IgD-negative memory B cell (primary cell): ENCODE data around the gene ZDHHC8. TPM values are rescaled to one million over a fixed set of nuclear protein-coding genes. Genes with fewer than 3 reads are reported as not detected.

ENCODE experiments used
- H3K27ac Mint-ChIP-seq, 3 donors: one replicate each; pipeline ENCODE4 v1.8.0; 2020 to 2022; ENCODE audit warnings: mild to moderate bottlenecking in 3 of 3, mixed read lengths in 3 of 3, moderate library complexity in 1 of 3
- H3K27me3 Mint-ChIP-seq: one replicate; pipeline ENCODE4 v1.8.0; 2021; ENCODE audit warnings: mixed read lengths
- H3K36me3 Mint-ChIP-seq: one replicate; pipeline ENCODE4 v1.8.0; 2020; ENCODE audit warnings: mild to moderate bottlenecking, mixed read lengths
- H3K4me1 Mint-ChIP-seq, 3 donors: one replicate each; pipeline ENCODE4 v1.8.0; 2020 to 2022; ENCODE audit warnings: mixed read lengths in 3 of 3, mild to moderate bottlenecking in 1 of 3
- H3K4me3 Mint-ChIP-seq, 4 donors: one replicate each; pipeline ENCODE4 v1.8.0; 2020 to 2022; ENCODE audit warnings: mild to moderate bottlenecking in 4 of 4, mixed read lengths in 4 of 4, moderate library complexity in 3 of 4
- H3K9me3 Mint-ChIP-seq, 3 donors: one replicate each; pipeline ENCODE4 v1.8.0; 2020 to 2021; ENCODE audit warnings: mixed read lengths in 3 of 3, mild to moderate bottlenecking in 1 of 3
- polyA plus RNA-seq: library from polyadenylated mRNA; unstranded; fragments of 300-500 nt; fragmentation: Illumina TruSeq; gene quantifications from one replicate; pipeline ENCODE4 v1.2.3, GENCODE V29; 2021

The ZDHHC8 gene
- polyA plus RNA-seq, 1 donor from 2014 or later = 4.2 TPM

GRCh38 chr22:20138417-20138738, 6.8 kb downstream of the ZDHHC8 start:
- H3K4me1 Mint-ChIP-seq = peaks cover 4 to 11% (median 6%) of the 10 kb centered on the region in 3 donors
- H3K36me3 Mint-ChIP-seq = no peaks in the 10 kb centered on the region
- H3K9me3 Mint-ChIP-seq = no peaks in the 10 kb centered on the region
- peak overlapping the region in 1 of 4 donors; percentile 49 for H3K4me3 Mint-ChIP-seq
- no peaks in the 10 kb centered on the region for H3K27me3 Mint-ChIP-seq
- no peak overlapping the region for H3K27ac Mint-ChIP-seq

GRCh38 chr22:20138868-20139267, 7.3 kb downstream of the ZDHHC8 start:
- H3K4me1 Mint-ChIP-seq = peaks cover 4 to 11% (median 6%) of the 10 kb centered on the region in 3 donors
- no peak overlapping the region for H3K4me3 Mint-ChIP-seq
- H3K27me3 Mint-ChIP-seq = no peaks in the 10 kb centered on the region
- H3K9me3 Mint-ChIP-seq = no peaks in the 10 kb centered on the region
- no peaks in the 10 kb centered on the region for H3K36me3 Mint-ChIP-seq
- H3K27ac Mint-ChIP-seq = no peak overlapping the region

GRCh38 chr22:20139391-20140106, 7.9 kb downstream of the ZDHHC8 start:
- Mint-ChIP-seq H3K9me3 (no peaks in the 10 kb centered on the region), H3K27ac (no peak overlapping the region)

GRCh38 chr22:20140107-20140445, 8.5 kb downstream of the ZDHHC8 start:
- Mint-ChIP-seq H3K9me3 (no peaks in the 10 kb centered on the region), H3K36me3 (no peaks in the 10 kb centered on the region), H3K4me1 (peaks cover 0 to 6% (median 6%) of the 10 kb centered on the region in 3 donors), H3K27ac (no peak overlapping the region), H3K27me3 (no peaks in the 10 kb centered on the region), H3K4me3 (no peak overlapping the region)

More at GRCh38 chr22:20139391-20140106, 7.9 kb downstream of the ZDHHC8 start:
- Mint-ChIP-seq H3K27me3 (no peaks in the 10 kb centered on the region), H3K36me3 (no peaks in the 10 kb centered on the region), H3K4me3 (no peak overlapping the region), H3K4me1 (peaks cover 1 to 7% (median 6%) of the 10 kb centered on the region in 3 donors)

- Mint-ChIP-seq H3K27ac (no peak overlapping the region), H3K4me3 (no peak overlapping the region), H3K27me3 (no peaks in the 10 kb centered on the region), H3K9me3 (no peaks in the 10 kb centered on the region), H3K36me3 (no peaks in the 10 kb centered on the region), H3K4me1 (peaks cover 0 to 6% (median 5%) of the 10 kb centered on the region in 3 donors)
Observed at GRCh38 chr22:20140521-20140964, 8.9 kb downstream of the ZDHHC8 start.

GRCh38 chr22:20141186-20142077, 9.8 kb downstream of the ZDHHC8 start:
- peaks cover 0 to 5% (median 2%) of the 10 kb centered on the region in 3 donors for H3K4me1 Mint-ChIP-seq
- no peaks in the 10 kb centered on the region for H3K9me3 Mint-ChIP-seq
- no peak overlapping the region for H3K27ac Mint-ChIP-seq
- no peaks in the 10 kb centered on the region for H3K36me3 Mint-ChIP-seq
- no peaks in the 10 kb centered on the region for H3K27me3 Mint-ChIP-seq
- H3K4me3 Mint-ChIP-seq = no peak overlapping the region

GRCh38 chr22:20142711-20143621, 11.4 kb downstream of the ZDHHC8 start:
- Mint-ChIP-seq H3K27ac (no peak overlapping the region), H3K36me3 (no peaks in the 10 kb centered on the region), H3K9me3 (no peaks in the 10 kb centered on the region), H3K4me1 (peaks cover 0 to 3% (median 0%) of the 10 kb centered on the region in 3 donors), H3K4me3 (no peak overlapping the region), H3K27me3 (no peaks in the 10 kb centered on the region)

- no peak overlapping the region for H3K27ac Mint-ChIP-seq
- no peaks in the 10 kb centered on the region for H3K36me3 Mint-ChIP-seq
- no peak overlapping the region for H3K4me3 Mint-ChIP-seq
- H3K4me1 Mint-ChIP-seq = peaks cover 0 to 3% (median 0%) of the 10 kb centered on the region in 3 donors
- no peaks in the 10 kb centered on the region for H3K9me3 Mint-ChIP-seq
- no peaks in the 10 kb centered on the region for H3K27me3 Mint-ChIP-seq
Observed at GRCh38 chr22:20143883-20144665, 12.5 kb downstream of the ZDHHC8 start.

- H3K27me3 Mint-ChIP-seq = no peaks in the 10 kb centered on the region
- H3K4me3 Mint-ChIP-seq = no peak overlapping the region
- no peaks in the 10 kb centered on the region for H3K9me3 Mint-ChIP-seq
- no peak overlapping the region for H3K27ac Mint-ChIP-seq
- H3K36me3 Mint-ChIP-seq = no peaks in the 10 kb centered on the region
- peaks cover 0 to 3% (median 0%) of the 10 kb centered on the region in 3 donors for H3K4me1 Mint-ChIP-seq
Observed at GRCh38 chr22:20145206-20145831, 13.7 kb downstream of the ZDHHC8 start.

GRCh38 chr22:20145832-20146223, 14.2 kb downstream of the ZDHHC8 start:
- no peak overlapping the region for H3K4me3 Mint-ChIP-seq
- no peaks in the 10 kb centered on the region for H3K9me3 Mint-ChIP-seq
- no peaks in the 10 kb centered on the region for H3K36me3 Mint-ChIP-seq
- no peaks in the 10 kb centered on the region for H3K27me3 Mint-ChIP-seq
- no peak overlapping the region for H3K27ac Mint-ChIP-seq
- peaks cover 0 to 3% (median 0%) of the 10 kb centered on the region in 3 donors for H3K4me1 Mint-ChIP-seq

- H3K4me3 Mint-ChIP-seq = no peak overlapping the region
Observed at GRCh38 chr22:20146777-20147176, 15.2 kb downstream of the ZDHHC8 start.

GRCh38 chr22:20147237-20147988, 15.8 kb downstream of the ZDHHC8 start:
- H3K4me1 Mint-ChIP-seq = peaks cover 0 to 3% (median 0%) of the 10 kb centered on the region in 3 donors

More at GRCh38 chr22:20146777-20147176, 15.2 kb downstream of the ZDHHC8 start:
- H3K36me3 Mint-ChIP-seq = no peaks in the 10 kb centered on the region
- H3K4me1 Mint-ChIP-seq = peaks cover 0 to 3% (median 0%) of the 10 kb centered on the region in 3 donors
- H3K9me3 Mint-ChIP-seq = no peaks in the 10 kb centered on the region
- peak overlapping the region in 1 of 3 donors; percentile 73 for H3K27ac Mint-ChIP-seq
- no peaks in the 10 kb centered on the region for H3K27me3 Mint-ChIP-seq

GRCh38 chr22:20148414-20148813, 16.8 kb downstream of the ZDHHC8 start:
- H3K4me1 Mint-ChIP-seq = peaks cover 0 to 3% (median 0%) of the 10 kb centered on the region in 3 donors
- H3K4me3 Mint-ChIP-seq = no peak overlapping the region
- H3K9me3 Mint-ChIP-seq = no peaks in the 10 kb centered on the region
- no peak overlapping the region for H3K27ac Mint-ChIP-seq
- H3K36me3 Mint-ChIP-seq = no peaks in the 10 kb centered on the region
- H3K27me3 Mint-ChIP-seq = no peaks in the 10 kb centered on the region

More at GRCh38 chr22:20147237-20147988, 15.8 kb downstream of the ZDHHC8 start:
- Mint-ChIP-seq H3K4me3 (no peak overlapping the region), H3K36me3 (no peaks in the 10 kb centered on the region), H3K27ac (no peak overlapping the region), H3K27me3 (no peaks in the 10 kb centered on the region), H3K9me3 (no peaks in the 10 kb centered on the region)
